ENCODE results near the gene SNRNP70. TPM values are rescaled to one million over a fixed set of nuclear protein-coding genes. Genes with fewer than 3 reads are reported as not detected.

SNRNP70 gene
- total and polyA plus RNA-seq, 2 experiments from 2014 or later: 243 to 361 TPM

- peaks cover 3% of the 10 kb centered on the region; the same call in 2 of the 3 replicates for H3K36me3 Mint-ChIP-seq (ENCODE audit: low read depth)
- Histone ChIP-seq H4K20me1 (replicated peaks; ENCODE audit: insufficient read depth) (no peaks in the 10 kb centered on the region), H3K4me2 (peak within 1 kb of the TSS; percentile 91), H3K27me3 (ENCODE audit: insufficient read depth) (peaks cover 59% of the 10 kb centered on the region), H3K4me3 (peak within 1 kb of the TSS; percentile 65), H3F3A (replicated peaks; ENCODE audit: low read depth) (no peaks in the 10 kb centered on the region), H3K9me2 (ENCODE audit: insufficient read depth) (0 out of 2 replicates have a peak, but pooled peaks cover 6% of the 10 kb centered on the region), H2AFZ (peak within 1 kb of the TSS; percentile 88), H3K79me2 (replicated peaks; ENCODE audit: insufficient read depth) (no peaks in the 10 kb centered on the region), H3K4me1 (ENCODE audit: insufficient read depth) (peaks cover 32% of the 10 kb centered on the region), H3K27ac (ENCODE audit: low read depth) (no peak within 1 kb of the TSS), H3K36me3 (ENCODE audit: insufficient read depth) (no peaks in the 10 kb centered on the region)
- H3K4me3 Mint-ChIP-seq: peak within 1 kb of the TSS; percentile 64
- H3K27me3 Mint-ChIP-seq (ENCODE audit: insufficient read depth, low read depth, poor library complexity): peaks cover 38% of the 10 kb centered on the region
- peaks cover 36% of the 10 kb centered on the region for H3K4me1 Mint-ChIP-seq
- TF ChIP-seq ZNF114 (CRISPR knock-in tag; IDR thresholded peaks at IDR 0.05) (no peak), ETS1 (IDR thresholded peaks at IDR 0.05) (no peak), POLR2AphosphoS5 (IDR thresholded peaks at IDR 0.05; ENCODE audit: low read depth) (0 out of 2 replicates have a peak, but pooled peaks have one; percentile 26)
- H3K27ac Mint-ChIP-seq: no peak within 1 kb of the TSS
- H3K9me3 Mint-ChIP-seq: peaks cover 10% of the 10 kb centered on the region; the same call in 2 of the 3 replicates
- peak; percentile 82 for DNase-seq (ENCODE audit: low spot score)
- peak; percentile 83 for ATAC-seq
Observed at GRCh38 chr19:49064768-49065611, 20.3 kb upstream of the SNRNP70 start, which contains the start of gene NTF4. NTF4 (minus strand) TSS chr19:49064818; CDS start chr19:49061997, 2,821 bp downstream.

GRCh38 chr19:49065905-49066512, 19.2 kb upstream of the SNRNP70 start:
- Histone ChIP-seq H3K9me2 (ENCODE audit: insufficient read depth) (0 out of 2 replicates have a peak, but pooled peaks cover 6% of the 10 kb centered on the region), H3K27ac (ENCODE audit: low read depth) (no peak overlapping the region), H2AFZ (peak overlapping the region; percentile 66; the same call in 1 of the 2 replicates), H3F3A (replicated peaks; ENCODE audit: low read depth) (no peaks in the 10 kb centered on the region), H3K27me3 (ENCODE audit: insufficient read depth) (peaks cover 60% of the 10 kb centered on the region), H4K20me1 (replicated peaks; ENCODE audit: insufficient read depth) (no peaks in the 10 kb centered on the region), H3K4me3 (peak overlapping the region; percentile 65), H3K4me1 (ENCODE audit: insufficient read depth) (peaks cover 32% of the 10 kb centered on the region), H3K4me2 (peak overlapping the region; percentile 91), H3K79me2 (replicated peaks; ENCODE audit: insufficient read depth) (no peaks in the 10 kb centered on the region), H3K36me3 (ENCODE audit: insufficient read depth) (no peaks in the 10 kb centered on the region)
- Mint-ChIP-seq H3K4me3 (peak overlapping the region; percentile 58), H3K27ac (no peak overlapping the region), H3K27me3 (ENCODE audit: insufficient read depth, low read depth, poor library complexity) (peaks cover 45% of the 10 kb centered on the region), H3K4me1 (peaks cover 36% of the 10 kb centered on the region), H3K36me3 (ENCODE audit: low read depth) (peaks cover 7% of the 10 kb centered on the region), H3K9me3 (peaks cover 14% of the 10 kb centered on the region)
- peak; percentile 11 for ATAC-seq
- TF ChIP-seq REST (IDR thresholded peaks at IDR 0.05; ENCODE audit: unreplicated experiment) (no peak), POLR2AphosphoS5 (IDR thresholded peaks at IDR 0.05; ENCODE audit: low read depth) (0 out of 2 replicates have a peak, but pooled peaks have one; percentile 16)
- peak; percentile 53 for DNase-seq (ENCODE audit: low spot score)

All from GM23338 (cell line).